GM12875 (cell line): ENCODE results near the gene ENTR1.
"Not testable (repeated sequence)": the region's sequence is repeated elsewhere in the genome, so short reads cannot be mapped to it uniquely, and the experiment has no call there.

Experiments used
- H3K4me3 ChIP-seq: one replicate; pipeline ENCODE4 v1.5.1; 2011; ENCODE audit warnings: low read depth, low read length, control low read depth
- TF ChIP-seq, protein P1 (sequence below): IDR thresholded peaks from 2 replicates; pipeline ENCODE4 v1.5.1; 2011; ENCODE audit warnings: low read depth, mild to moderate bottlenecking, control low read depth, inconsistent platforms, low read length, moderate library complexity, borderline replicate concordance; ENCODE audit not compliant: insufficient read depth

ENTR1 gene

GRCh38 chr9:136416914-136417313 is 6.5 kb upstream of the ENTR1 start:
- TF ChIP-seq, protein P1, sequence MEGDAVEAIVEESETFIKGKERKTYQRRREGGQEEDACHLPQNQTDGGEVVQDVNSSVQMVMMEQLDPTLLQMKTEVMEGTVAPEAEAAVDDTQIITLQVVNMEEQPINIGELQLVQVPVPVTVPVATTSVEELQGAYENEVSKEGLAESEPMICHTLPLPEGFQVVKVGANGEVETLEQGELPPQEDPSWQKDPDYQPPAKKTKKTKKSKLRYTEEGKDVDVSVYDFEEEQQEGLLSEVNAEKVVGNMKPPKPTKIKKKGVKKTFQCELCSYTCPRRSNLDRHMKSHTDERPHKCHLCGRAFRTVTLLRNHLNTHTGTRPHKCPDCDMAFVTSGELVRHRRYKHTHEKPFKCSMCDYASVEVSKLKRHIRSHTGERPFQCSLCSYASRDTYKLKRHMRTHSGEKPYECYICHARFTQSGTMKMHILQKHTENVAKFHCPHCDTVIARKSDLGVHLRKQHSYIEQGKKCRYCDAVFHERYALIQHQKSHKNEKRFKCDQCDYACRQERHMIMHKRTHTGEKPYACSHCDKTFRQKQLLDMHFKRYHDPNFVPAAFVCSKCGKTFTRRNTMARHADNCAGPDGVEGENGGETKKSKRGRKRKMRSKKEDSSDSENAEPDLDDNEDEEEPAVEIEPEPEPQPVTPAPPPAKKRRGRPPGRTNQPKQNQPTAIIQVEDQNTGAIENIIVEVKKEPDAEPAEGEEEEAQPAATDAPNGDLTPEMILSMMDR, result no peak
- H3K4me3 ChIP-seq, result no peak overlapping the region

DNA sequence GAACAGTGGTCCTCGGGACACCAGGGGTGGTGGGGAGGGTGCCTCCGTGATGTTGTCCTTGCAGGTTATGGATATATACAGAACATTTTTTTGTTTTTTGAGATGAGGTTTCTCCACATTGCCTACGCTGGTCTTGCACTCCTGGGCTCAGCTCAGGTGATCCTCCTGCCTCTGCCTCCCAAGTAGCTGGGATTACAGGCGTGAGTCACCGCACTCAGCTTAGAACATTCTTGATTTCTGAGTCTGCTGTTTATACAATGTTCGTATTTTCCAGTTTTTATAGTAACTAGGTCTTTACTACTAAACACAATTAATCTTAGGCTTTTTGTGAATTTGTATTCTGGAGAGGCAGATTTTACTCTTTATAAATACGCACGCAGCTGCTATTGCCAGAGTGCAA is 6.0 kb upstream of the ENTR1 start:
- no peak overlapping the region for H3K4me3 ChIP-seq
- TF ChIP-seq, protein P1, result no peak

- no peak overlapping the region for H3K4me3 ChIP-seq
- TF ChIP-seq, protein P1, result no peak
These were observed 2.5 kb upstream of the ENTR1 start for GRCh38 chr9:136412962-136413361.

GRCh38 chr9:136411378-136411777 is 964 bp upstream of the ENTR1 start:
- peak overlapping the region; percentile 90 for H3K4me3 ChIP-seq
- TF ChIP-seq, protein P1, result no peak

- H3K4me3 ChIP-seq, result peak overlapping the region; percentile 90
- TF ChIP-seq, protein P1, result no peak
These were observed 608 bp downstream of the ENTR1 start for GRCh38 chr9:136409557-136410455.

- TF ChIP-seq, protein P1, result no peak
- H3K4me3 ChIP-seq, result no peak overlapping the region
These were observed 2.5 kb downstream of the ENTR1 start for GRCh38 chr9:136407911-136408310.

GRCh38 chr9:136407061-136407460 is 3.4 kb downstream of the ENTR1 start:
- H3K4me3 ChIP-seq, result not testable (repeated sequence)

DNA sequence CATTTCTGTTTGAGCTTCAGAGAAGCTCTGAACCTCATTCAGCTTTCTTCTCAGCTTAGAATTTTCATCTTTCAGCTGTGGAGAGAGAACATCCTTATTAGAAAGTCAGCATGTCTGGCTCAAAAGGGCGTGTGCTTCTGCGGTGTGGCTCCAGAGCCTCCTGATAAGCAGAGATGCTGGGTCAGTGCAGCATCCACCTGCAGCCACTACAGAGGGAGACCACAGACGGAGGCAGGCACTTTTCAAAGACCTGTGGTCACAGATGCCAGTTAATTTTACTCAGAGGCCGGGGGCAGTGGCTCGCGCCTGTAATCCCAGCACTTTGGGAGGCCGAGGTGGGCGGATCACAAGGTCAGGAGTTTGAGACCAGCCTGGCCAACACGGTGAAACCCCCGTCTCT is 4.5 kb downstream of the ENTR1 start:
- not testable (repeated sequence) for H3K4me3 ChIP-seq
